HEK293 (cell line): ENCODE data around the gene PILRA.
A peak's percentile ranks its signal among the peaks of the same experiment; 100 is the strongest.

ENCODE experiments used
- CTCF ChIP-seq: fragments of 450-650 bp; formaldehyde crosslinking; IDR thresholded peaks from 2 replicates; pipeline ENCODE4 v1.5.1; 2016; ENCODE audit warnings: missing biosample characterization, missing genetic modification characterization
- GFI1B ChIP-seq: fragments of 450-650 bp; formaldehyde crosslinking; IDR thresholded peaks from 2 replicates; pipeline ENCODE4 v1.5.1; 2016; ENCODE audit warnings: missing biosample characterization, missing genetic modification characterization
- GLIS1 ChIP-seq: fragments of 450-650 bp; formaldehyde crosslinking; IDR thresholded peaks from 2 replicates; pipeline ENCODE4 v1.5.1; 2016; ENCODE audit warnings: missing biosample characterization, missing genetic modification characterization
- KLF16 ChIP-seq: fragments of 450-650 bp; formaldehyde crosslinking; IDR thresholded peaks from 2 replicates; pipeline ENCODE4 v1.5.1; 2017; ENCODE audit warnings: missing biosample characterization, missing genetic modification characterization
- OVOL3 ChIP-seq: fragments of 450-650 bp; formaldehyde crosslinking; IDR thresholded peaks from 2 replicates; pipeline ENCODE4 v1.5.1; 2016; ENCODE audit warnings: missing biosample characterization, missing genetic modification characterization
- RBAK ChIP-seq: fragments of 450-650 bp; formaldehyde crosslinking; IDR thresholded peaks from 2 replicates; pipeline ENCODE4 v1.5.1; 2016; ENCODE audit warnings: missing biosample characterization, missing genetic modification characterization
- SCRT2 ChIP-seq: fragments of 450-650 bp; formaldehyde crosslinking; IDR thresholded peaks from 2 replicates; pipeline ENCODE4 v1.5.1; 2016; ENCODE audit warnings: missing biosample characterization, missing genetic modification characterization
- ZBTB21 ChIP-seq: fragments of 450-650 bp; formaldehyde crosslinking; IDR thresholded peaks from 2 replicates; pipeline ENCODE4 v1.5.1; 2017; ENCODE audit warnings: missing biosample characterization, missing genetic modification characterization
- ZBTB49 ChIP-seq: fragments of 450-650 bp; formaldehyde crosslinking; IDR thresholded peaks from 2 replicates; pipeline ENCODE4 v1.5.1; 2016; ENCODE audit warnings: missing biosample characterization, missing genetic modification characterization, low read depth
- ZFP37 ChIP-seq: fragments of 450-650 bp; formaldehyde crosslinking; IDR thresholded peaks from 2 replicates; pipeline ENCODE4 v1.5.1; 2016; ENCODE audit warnings: missing biosample characterization, missing genetic modification characterization
- ZNF121 ChIP-seq: fragments of 450-650 bp; formaldehyde crosslinking; IDR thresholded peaks from 2 replicates; pipeline ENCODE4 v1.5.1; 2016; ENCODE audit warnings: missing biosample characterization, missing genetic modification characterization
- ZNF146 ChIP-seq: fragments of 450-650 bp; formaldehyde crosslinking; IDR thresholded peaks from 2 replicates; pipeline ENCODE4 v1.5.1; 2016; ENCODE audit warnings: missing biosample characterization, missing genetic modification characterization
- ZNF2 ChIP-seq: fragments of 450-650 bp; formaldehyde crosslinking; IDR thresholded peaks from 2 replicates; pipeline ENCODE4 v1.5.1; 2016; ENCODE audit warnings: missing biosample characterization, missing genetic modification characterization
- ZNF398 ChIP-seq: fragments of 450-650 bp; formaldehyde crosslinking; IDR thresholded peaks from 2 replicates; pipeline ENCODE4 v1.5.1; 2017; ENCODE audit warnings: missing biosample characterization, missing genetic modification characterization
- ZNF404 ChIP-seq: fragments of 450-650 bp; formaldehyde crosslinking; IDR thresholded peaks from 2 replicates; pipeline ENCODE4 v1.5.1; 2017; ENCODE audit warnings: missing biosample characterization, missing genetic modification characterization
- ZNF510 ChIP-seq: fragments of 450-650 bp; formaldehyde crosslinking; IDR thresholded peaks from 2 replicates; pipeline ENCODE4 v1.5.1; 2018; ENCODE audit warnings: mild to moderate bottlenecking, missing genetic modification characterization, missing biosample characterization; ENCODE audit not compliant: insufficient replicate concordance
- ZNF571 ChIP-seq: fragments of 450-650 bp; formaldehyde crosslinking; IDR thresholded peaks from 2 replicates; pipeline ENCODE4 v1.5.0; 2017; ENCODE audit warnings: missing biosample characterization, missing genetic modification characterization
- ZNF626 ChIP-seq: fragments of 450-650 bp; sonication (Bioruptor Pico); formaldehyde crosslinking; IDR thresholded peaks from 2 replicates; pipeline ENCODE4 v1.5.1; 2018; ENCODE audit warnings: missing biosample characterization, missing genetic modification characterization, inconsistent platforms
- ZNF677 ChIP-seq: fragments of 450-650 bp; IDR thresholded peaks from 2 replicates; pipeline ENCODE4 v1.5.0; 2018; ENCODE audit warnings: missing biosample characterization, mild to moderate bottlenecking, missing genetic modification characterization, moderate library complexity
- ZNF830 ChIP-seq: fragments of 450-650 bp; IDR thresholded peaks from 2 replicates; pipeline ENCODE4 v1.5.0; 2018; ENCODE audit warnings: missing biosample characterization, missing genetic modification characterization, low read depth, mild to moderate bottlenecking, moderate library complexity
- TF ChIP-seq, protein P1 (sequence below): fragments of 450-650 bp; IDR thresholded peaks from 2 replicates; pipeline ENCODE4 v1.5.1; 2018; ENCODE audit warnings: missing biosample characterization, mild to moderate bottlenecking, missing genetic modification characterization
- TF ChIP-seq, protein P2 (sequence below): fragments of 450-650 bp; formaldehyde crosslinking; IDR thresholded peaks from 2 replicates; pipeline ENCODE4 v1.5.1; 2016; ENCODE audit warnings: missing biosample characterization, missing genetic modification characterization
- TF ChIP-seq, protein P3 (sequence below): fragments of 450-650 bp; formaldehyde crosslinking; IDR thresholded peaks from 2 replicates; pipeline ENCODE4 v1.5.1; 2016; ENCODE audit warnings: missing biosample characterization, missing genetic modification characterization
- TF ChIP-seq, protein P4 (sequence below): fragments of 450-650 bp; formaldehyde crosslinking; conservative IDR thresholded peaks from 2 replicates; pipeline ENCODE4 v1.5.1; 2016; ENCODE audit warnings: low read depth, missing biosample characterization, missing genetic modification characterization

Gene PILRA

GRCh38 chr7:100428967-100429636, 55.8 kb downstream of the PILRA start (continued):
- TF ChIP-seq ZNF146 (tag by site-specific recombination) (0 out of 2 replicates have a peak, but pooled peaks have one; percentile 12), ZNF510 (tag by site-specific recombination) (no peak), KLF16 (tag by site-specific recombination) (peak; percentile 55; the same call in 1 of the 2 replicates), SCRT2 (0 out of 2 replicates have a peak, but pooled peaks have one; percentile 9), OVOL3 (peak; percentile 81), ZNF398 (no peak; the same call in 1 of the 2 replicates), CTCF (tag by site-specific recombination) (0 out of 2 replicates have a peak, but pooled peaks have one; percentile 18), ZBTB49 (tag by site-specific recombination) (no peak), GLIS1 (tag by site-specific recombination) (peak; percentile 88), ZNF121 (no peak), ZFP37 (tag by site-specific recombination) (0 out of 2 replicates have a peak, but pooled peaks have one; percentile 16), ZNF2 (tag by site-specific recombination) (peak; percentile 18), ZNF830 (tag by site-specific recombination) (no peak), GFI1B (tag by site-specific recombination) (peak; percentile 39; the same call in 1 of the 2 replicates), ZNF404 (no peak), ZNF571 (no peak), ZNF626 (tag by site-specific recombination) (no peak), ZNF677 (tag by site-specific recombination) (no peak), RBAK (no peak), ZBTB21 (peak; percentile 98)
- TF ChIP-seq, protein P1, sequence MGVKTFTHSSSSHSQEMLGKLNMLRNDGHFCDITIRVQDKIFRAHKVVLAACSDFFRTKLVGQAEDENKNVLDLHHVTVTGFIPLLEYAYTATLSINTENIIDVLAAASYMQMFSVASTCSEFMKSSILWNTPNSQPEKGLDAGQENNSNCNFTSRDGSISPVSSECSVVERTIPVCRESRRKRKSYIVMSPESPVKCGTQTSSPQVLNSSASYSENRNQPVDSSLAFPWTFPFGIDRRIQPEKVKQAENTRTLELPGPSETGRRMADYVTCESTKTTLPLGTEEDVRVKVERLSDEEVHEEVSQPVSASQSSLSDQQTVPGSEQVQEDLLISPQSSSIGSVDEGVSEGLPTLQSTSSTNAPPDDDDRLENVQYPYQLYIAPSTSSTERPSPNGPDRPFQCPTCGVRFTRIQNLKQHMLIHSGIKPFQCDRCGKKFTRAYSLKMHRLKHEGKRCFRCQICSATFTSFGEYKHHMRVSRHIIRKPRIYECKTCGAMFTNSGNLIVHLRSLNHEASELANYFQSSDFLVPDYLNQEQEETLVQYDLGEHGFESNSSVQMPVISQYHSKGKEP (tag by site-specific recombination), result 0 out of 2 replicates have a peak, but pooled peaks have one; percentile 40
- TF ChIP-seq, protein P2, sequence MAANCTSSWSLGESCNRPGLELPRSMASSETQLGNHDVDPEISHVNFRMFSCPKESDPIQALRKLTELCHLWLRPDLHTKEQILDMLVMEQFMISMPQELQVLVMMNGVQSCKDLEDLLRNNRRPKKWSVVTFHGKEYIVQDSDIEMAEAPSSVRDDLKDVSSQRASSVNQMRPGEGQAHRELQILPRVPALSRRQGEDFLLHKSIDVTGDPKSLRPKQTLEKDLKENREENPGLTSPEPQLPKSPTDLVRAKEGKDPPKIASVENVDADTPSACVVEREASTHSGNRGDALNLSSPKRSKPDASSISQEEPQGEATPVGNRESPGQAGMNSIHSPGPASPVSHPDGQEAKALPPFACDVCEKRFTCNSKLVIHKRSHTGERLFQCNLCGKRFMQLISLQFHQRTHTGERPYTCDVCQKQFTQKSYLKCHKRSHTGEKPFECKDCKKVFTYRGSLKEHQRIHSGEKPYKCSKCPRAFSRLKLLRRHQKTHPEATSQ, result no peak
- TF ChIP-seq, protein P3, sequence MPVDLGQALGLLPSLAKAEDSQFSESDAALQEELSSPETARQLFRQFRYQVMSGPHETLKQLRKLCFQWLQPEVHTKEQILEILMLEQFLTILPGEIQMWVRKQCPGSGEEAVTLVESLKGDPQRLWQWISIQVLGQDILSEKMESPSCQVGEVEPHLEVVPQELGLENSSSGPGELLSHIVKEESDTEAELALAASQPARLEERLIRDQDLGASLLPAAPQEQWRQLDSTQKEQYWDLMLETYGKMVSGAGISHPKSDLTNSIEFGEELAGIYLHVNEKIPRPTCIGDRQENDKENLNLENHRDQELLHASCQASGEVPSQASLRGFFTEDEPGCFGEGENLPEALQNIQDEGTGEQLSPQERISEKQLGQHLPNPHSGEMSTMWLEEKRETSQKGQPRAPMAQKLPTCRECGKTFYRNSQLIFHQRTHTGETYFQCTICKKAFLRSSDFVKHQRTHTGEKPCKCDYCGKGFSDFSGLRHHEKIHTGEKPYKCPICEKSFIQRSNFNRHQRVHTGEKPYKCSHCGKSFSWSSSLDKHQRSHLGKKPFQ (tag by site-specific recombination), result peak; percentile 88
- TF ChIP-seq, protein P4, sequence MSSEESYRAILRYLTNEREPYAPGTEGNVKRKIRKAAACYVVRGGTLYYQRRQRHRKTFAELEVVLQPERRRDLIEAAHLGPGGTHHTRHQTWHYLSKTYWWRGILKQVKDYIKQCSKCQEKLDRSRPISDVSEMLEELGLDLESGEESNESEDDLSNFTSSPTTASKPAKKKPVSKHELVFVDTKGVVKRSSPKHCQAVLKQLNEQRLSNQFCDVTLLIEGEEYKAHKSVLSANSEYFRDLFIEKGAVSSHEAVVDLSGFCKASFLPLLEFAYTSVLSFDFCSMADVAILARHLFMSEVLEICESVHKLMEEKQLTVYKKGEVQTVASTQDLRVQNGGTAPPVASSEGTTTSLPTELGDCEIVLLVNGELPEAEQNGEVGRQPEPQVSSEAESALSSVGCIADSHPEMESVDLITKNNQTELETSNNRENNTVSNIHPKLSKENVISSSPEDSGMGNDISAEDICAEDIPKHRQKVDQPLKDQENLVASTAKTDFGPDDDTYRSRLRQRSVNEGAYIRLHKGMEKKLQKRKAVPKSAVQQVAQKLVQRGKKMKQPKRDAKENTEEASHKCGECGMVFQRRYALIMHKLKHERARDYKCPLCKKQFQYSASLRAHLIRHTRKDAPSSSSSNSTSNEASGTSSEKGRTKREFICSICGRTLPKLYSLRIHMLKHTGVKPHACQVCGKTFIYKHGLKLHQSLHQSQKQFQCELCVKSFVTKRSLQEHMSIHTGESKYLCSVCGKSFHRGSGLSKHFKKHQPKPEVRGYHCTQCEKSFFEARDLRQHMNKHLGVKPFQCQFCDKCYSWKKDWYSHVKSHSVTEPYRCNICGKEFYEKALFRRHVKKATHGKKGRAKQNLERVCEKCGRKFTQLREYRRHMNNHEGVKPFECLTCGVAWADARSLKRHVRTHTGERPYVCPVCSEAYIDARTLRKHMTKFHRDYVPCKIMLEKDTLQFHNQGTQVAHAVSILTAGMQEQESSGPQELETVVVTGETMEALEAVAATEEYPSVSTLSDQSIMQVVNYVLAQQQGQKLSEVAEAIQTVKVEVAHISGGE (tag by site-specific recombination), result no peak
